Thoracic aorta (tissue), 2 donors: ENCODE results near the gene ITGBL1. TPM values are rescaled to one million over a fixed set of nuclear protein-coding genes. Genes with fewer than 3 reads are reported as not detected.

Source experiments
- ATAC-seq: fragments of 150-250 bp; one replicate; pipeline ENCODE4 v1.8.0; 2017; ENCODE audit warnings: low read depth; ENCODE audit not compliant: insufficient number of reproducible peaks, low FRiP score
- DNase-seq: peaks from one replicate; pipeline ENCODE4 v3.0.0-alpha.2; 2020; ENCODE audit warnings: low spot score
- H3K27ac ChIP-seq, 2 donors: fragments of 200-600 bp; sonication (generic); 1 replicate in 1 of 2; 2 replicates in 1 of 2; pipeline ENCODE4 v1.5.1; 2016; ENCODE audit warnings: mild to moderate bottlenecking in 2 of 2, moderate library complexity in 2 of 2
- H3K27me3 ChIP-seq: fragments of 200-600 bp; sonication (generic); replicated peaks from 2 replicates; pipeline ENCODE4 v1.6.0; 2016; ENCODE audit warnings: mild to moderate bottlenecking; ENCODE audit not compliant: insufficient read depth
- H3K36me3 ChIP-seq: fragments of 200-600 bp; sonication (generic); one replicate; pipeline ENCODE4 v1.5.1; 2016
- H3K4me1 ChIP-seq, 2 donors: fragments of 200-600 bp; sonication (generic); 1 replicate in 1 of 2; 2 replicates in 1 of 2; pipeline versions ENCODE4 v1.5.1 to v1.6.0; 2016; ENCODE audit warnings: low read depth in 2 of 2, mild to moderate bottlenecking in 1 of 2; ENCODE audit not compliant: control insufficient read depth in 1 of 2
- H3K4me3 ChIP-seq: fragments of 200-600 bp; sonication (generic); 2 replicates; pipeline ENCODE4 v1.5.1; 2016; ENCODE audit warnings: mild to moderate bottlenecking
- H3K9me3 ChIP-seq: fragments of 200-600 bp; sonication (generic); 2 replicates; pipeline ENCODE4 v1.5.1; 2016
- total RNA-seq, 2 donors: library from RNA; depleted of rRNA; stranded (reverse); fragments of >200 nt; gene quantifications; one replicate each; pipeline versions ENCODE4 v1.1.0 to v1.2.3, GENCODE V29; 2016
- TF ChIP-seq, protein P1 (sequence below): fragments of 200-600 bp; sonication (generic); IDR thresholded peaks from one replicate; pipeline ENCODE4 v1.5.1; 2019; ENCODE audit warnings: antibody characterized with exemption

Gene ITGBL1
- total RNA-seq, 2 donors from 2014 or later, result 179 to 224 TPM

DNA sequence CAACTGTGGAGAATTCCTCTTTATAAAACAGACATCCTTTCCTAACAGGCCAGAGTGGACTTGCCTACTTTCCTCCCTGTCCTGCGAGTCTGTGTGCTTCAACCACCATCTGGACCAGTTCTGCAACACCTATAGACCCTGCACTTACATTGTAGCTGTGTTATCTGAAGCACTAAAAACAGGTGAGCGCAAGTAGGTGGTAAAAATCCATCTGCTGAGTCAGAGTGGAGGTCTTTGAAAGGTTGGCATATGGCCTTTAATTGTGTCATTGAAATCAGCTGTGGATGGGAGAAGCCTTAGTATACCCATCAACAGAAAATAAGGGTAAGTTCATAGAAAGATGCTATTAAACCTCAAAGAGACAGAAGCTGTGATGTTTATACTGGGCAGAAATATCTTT lies 28.6 kb upstream of the ITGBL1 start:
- ATAC-seq (no peak), DNase-seq (no peak)
- no peak overlapping the region for H3K4me3 ChIP-seq
- no peak overlapping the region for H3K27ac ChIP-seq
- H3K9me3 ChIP-seq, result no peaks in the 10 kb centered on the region
- no peaks in the 10 kb centered on the region for H3K27me3 ChIP-seq
- TF ChIP-seq, protein P1, sequence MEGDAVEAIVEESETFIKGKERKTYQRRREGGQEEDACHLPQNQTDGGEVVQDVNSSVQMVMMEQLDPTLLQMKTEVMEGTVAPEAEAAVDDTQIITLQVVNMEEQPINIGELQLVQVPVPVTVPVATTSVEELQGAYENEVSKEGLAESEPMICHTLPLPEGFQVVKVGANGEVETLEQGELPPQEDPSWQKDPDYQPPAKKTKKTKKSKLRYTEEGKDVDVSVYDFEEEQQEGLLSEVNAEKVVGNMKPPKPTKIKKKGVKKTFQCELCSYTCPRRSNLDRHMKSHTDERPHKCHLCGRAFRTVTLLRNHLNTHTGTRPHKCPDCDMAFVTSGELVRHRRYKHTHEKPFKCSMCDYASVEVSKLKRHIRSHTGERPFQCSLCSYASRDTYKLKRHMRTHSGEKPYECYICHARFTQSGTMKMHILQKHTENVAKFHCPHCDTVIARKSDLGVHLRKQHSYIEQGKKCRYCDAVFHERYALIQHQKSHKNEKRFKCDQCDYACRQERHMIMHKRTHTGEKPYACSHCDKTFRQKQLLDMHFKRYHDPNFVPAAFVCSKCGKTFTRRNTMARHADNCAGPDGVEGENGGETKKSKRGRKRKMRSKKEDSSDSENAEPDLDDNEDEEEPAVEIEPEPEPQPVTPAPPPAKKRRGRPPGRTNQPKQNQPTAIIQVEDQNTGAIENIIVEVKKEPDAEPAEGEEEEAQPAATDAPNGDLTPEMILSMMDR, result no peak
- H3K36me3 ChIP-seq, result no peaks in the 10 kb centered on the region
- H3K4me1 ChIP-seq, result no peaks in the 10 kb centered on the region

DNA sequence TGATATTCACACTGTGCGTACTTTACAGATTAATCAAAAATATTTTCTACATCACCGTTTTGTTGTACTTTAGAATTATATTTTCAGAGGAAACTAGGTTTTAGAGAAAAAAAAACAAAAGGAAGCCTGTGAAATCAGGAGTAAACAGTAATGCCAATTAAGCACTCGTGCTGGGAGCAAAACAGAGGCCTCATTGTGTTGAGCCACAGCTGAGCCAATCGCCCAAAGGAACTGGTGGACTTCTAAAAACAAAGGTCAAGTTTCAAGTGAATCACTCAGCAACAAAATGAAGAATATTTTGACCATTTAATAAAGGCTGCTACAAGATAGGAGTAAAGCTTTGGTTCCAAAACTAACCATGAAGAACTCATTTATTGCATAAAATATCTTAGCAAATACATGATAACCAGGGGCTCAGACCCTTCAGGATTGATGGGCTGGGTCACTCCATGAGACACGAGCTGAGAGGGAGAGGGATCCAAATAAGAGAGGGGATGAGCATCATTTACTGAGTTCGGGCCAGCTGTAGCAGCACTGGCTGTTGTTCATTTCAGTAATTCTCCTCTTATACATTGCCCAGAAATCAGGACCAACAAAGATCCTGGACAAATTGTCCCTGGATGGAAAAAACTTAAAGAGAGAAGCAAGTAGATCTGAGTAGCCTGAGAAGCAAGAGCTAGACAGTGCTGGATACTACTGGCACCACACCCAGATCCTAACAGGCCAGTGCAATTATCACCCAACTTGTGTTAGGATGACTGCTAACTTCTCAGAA lies 27.9 kb upstream of the ITGBL1 start:
- no peak overlapping the region for H3K27ac ChIP-seq
- no peaks in the 10 kb centered on the region for H3K27me3 ChIP-seq
- no peak overlapping the region for H3K4me3 ChIP-seq
- DNase-seq, result no peak
- H3K36me3 ChIP-seq, result no peaks in the 10 kb centered on the region
- H3K9me3 ChIP-seq, result no peaks in the 10 kb centered on the region
- no peak for ATAC-seq
- H3K4me1 ChIP-seq, result no peaks in the 10 kb centered on the region
- TF ChIP-seq, protein P1, result no peak

GRCh38 chr13:101425156-101425471 lies 27.4 kb upstream of the ITGBL1 start:
- Histone ChIP-seq H3K4me3 (no peak overlapping the region), H3K27ac (no peak overlapping the region), H3K36me3 (no peaks in the 10 kb centered on the region), H3K9me3 (no peaks in the 10 kb centered on the region), H3K4me1 (no peaks in the 10 kb centered on the region), H3K27me3 (no peaks in the 10 kb centered on the region)
- ATAC-seq (no peak), DNase-seq (no peak)
- TF ChIP-seq, protein P1, result no peak

GRCh38 chr13:101425623-101426022 lies 26.9 kb upstream of the ITGBL1 start:
- Histone ChIP-seq H3K4me3 (no peak overlapping the region), H3K27ac (no peak overlapping the region), H3K36me3 (no peaks in the 10 kb centered on the region), H3K4me1 (no peaks in the 10 kb centered on the region), H3K27me3 (no peaks in the 10 kb centered on the region), H3K9me3 (no peaks in the 10 kb centered on the region)
- DNase-seq (no peak), ATAC-seq (no peak)
- TF ChIP-seq, protein P1, result no peak

DNA sequence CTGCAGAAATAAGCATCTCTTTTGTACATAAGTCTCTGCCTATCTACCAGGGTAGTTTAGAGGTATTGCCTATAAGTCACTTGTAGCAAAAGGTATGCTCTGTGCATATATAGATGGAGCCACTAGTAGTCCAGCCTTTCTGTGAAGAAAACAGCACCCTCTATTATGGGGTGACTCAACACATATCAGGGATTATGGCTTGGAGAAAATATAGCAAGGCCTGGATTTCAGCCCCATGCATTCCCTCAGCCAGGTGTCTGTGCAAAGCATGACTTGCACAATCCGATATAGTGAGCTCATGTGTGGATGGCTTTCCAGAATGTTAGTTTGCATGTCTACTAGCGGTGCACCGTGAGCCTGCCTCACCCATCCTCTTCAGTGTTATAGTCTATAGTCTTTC lies 22.7 kb upstream of the ITGBL1 start:
- Histone ChIP-seq H3K4me1 (no peaks in the 10 kb centered on the region), H3K27ac (no peak overlapping the region), H3K9me3 (no peaks in the 10 kb centered on the region), H3K27me3 (no peaks in the 10 kb centered on the region), H3K36me3 (no peaks in the 10 kb centered on the region), H3K4me3 (no peak overlapping the region)
- TF ChIP-seq, protein P1, result no peak
- no peak for ATAC-seq
- DNase-seq, result no peak
